GM18508 (cell line): ENCODE measurements around the gene MRGPRX2.

Source experiments
- ATAC-seq: cut with Tn5 transposase; IDR thresholded peaks from one replicate; pipeline ENCODE4 v1.9.1; 2021; ENCODE audit warnings: moderate number of reproducible peaks; ENCODE audit not compliant: insufficient read depth, unreplicated experiment

Gene MRGPRX2

GRCh38 chr11:19060629-19061028, at the start of gene MRGPRX2:
Gene MRGPRX2, minus strand, starts transcription at chr11:19060717. Its CDS starts 4,315 bp downstream, at chr11:19056402.
- ATAC-seq, result no peak

GRCh38 chr11:19110295-19110694, 49.8 kb upstream of the MRGPRX2 start:
- no peak for ATAC-seq

- no peak for ATAC-seq
These were observed 46.6 kb upstream of the MRGPRX2 start for GRCh38 chr11:19107125-19107524.

GRCh38 chr11:19105011-19105410, 44.5 kb upstream of the MRGPRX2 start:
- ATAC-seq, result no peak

GRCh38 chr11:19102521-19102900, 42.0 kb upstream of the MRGPRX2 start:
- no peak for ATAC-seq

GRCh38 chr11:19101796-19102520, 41.4 kb upstream of the MRGPRX2 start:
- no peak for ATAC-seq

- ATAC-seq, result no peak
These were observed 40.4 kb upstream of the MRGPRX2 start for GRCh38 chr11:19100885-19101284.

- no peak for ATAC-seq
These were observed 38.6 kb upstream of the MRGPRX2 start for GRCh38 chr11:19099093-19099492.

GRCh38 chr11:19094859-19095258, 34.3 kb upstream of the MRGPRX2 start:
- ATAC-seq, result no peak

GRCh38 chr11:19093976-19094375, 33.5 kb upstream of the MRGPRX2 start:
- no peak for ATAC-seq

- no peak for ATAC-seq
These were observed 32.3 kb upstream of the MRGPRX2 start for GRCh38 chr11:19092850-19093249.

GRCh38 chr11:19092342-19092741, 31.8 kb upstream of the MRGPRX2 start:
- ATAC-seq, result no peak

GRCh38 chr11:19091366-19091765, 30.8 kb upstream of the MRGPRX2 start:
- ATAC-seq, result no peak

- ATAC-seq, result no peak
These were observed 28.9 kb upstream of the MRGPRX2 start for GRCh38 chr11:19089421-19089820.

GRCh38 chr11:19088791-19089190, 28.3 kb upstream of the MRGPRX2 start:
- no peak for ATAC-seq

GRCh38 chr11:19087658-19088057, 27.1 kb upstream of the MRGPRX2 start:
- ATAC-seq, result no peak

GRCh38 chr11:19084661-19085315, 24.3 kb upstream of the MRGPRX2 start:
- no peak for ATAC-seq

- no peak for ATAC-seq
These were observed 22.6 kb upstream of the MRGPRX2 start for GRCh38 chr11:19083166-19083565.

- ATAC-seq, result no peak
These were observed 20.1 kb upstream of the MRGPRX2 start for GRCh38 chr11:19080579-19080993.

- ATAC-seq, result no peak
These were observed 19.3 kb upstream of the MRGPRX2 start for GRCh38 chr11:19079643-19080440.

GRCh38 chr11:19077965-19078364, 17.4 kb upstream of the MRGPRX2 start:
- no peak for ATAC-seq
